Hepatocyte (in vitro differentiated cells): ENCODE measurements around the gene NAV2. TPM values are rescaled to one million over a fixed set of nuclear protein-coding genes. Genes with fewer than 3 reads are reported as not detected.

Experiments used
- DNase-seq: peaks from one replicate; pipeline ENCODE4 v3.0.0-alpha.2; 2016; ENCODE audit warnings: low spot score
- H2AFZ ChIP-seq: fragments of 200-600 bp; sonication (generic); 2 replicates; pipeline ENCODE4 v1.6.0; 2016; ENCODE audit warnings: antibody characterized with exemption, mild to moderate bottlenecking
- H3K27ac ChIP-seq: fragments of 200-600 bp; sonication (generic); 2 replicates; pipeline ENCODE4 v1.5.1; 2016; ENCODE audit warnings: mild to moderate bottlenecking
- H3K27me3 ChIP-seq: fragments of 200-600 bp; sonication (generic); 2 replicates; pipeline ENCODE4 v1.6.1; 2016
- H3K36me3 ChIP-seq: fragments of 200-600 bp; sonication (generic); replicated peaks from 2 replicates; pipeline ENCODE4 v1.5.1; 2016; ENCODE audit warnings: low read depth; ENCODE audit not compliant: insufficient read depth
- H3K4me1 ChIP-seq: fragments of 200-600 bp; sonication (generic); 2 replicates; pipeline ENCODE4 v1.5.1; 2016; ENCODE audit warnings: mild to moderate bottlenecking, moderate library complexity; ENCODE audit not compliant: insufficient read depth
- H3K4me2 ChIP-seq: fragments of 200-600 bp; sonication (generic); 2 replicates; pipeline ENCODE4 v1.6.0; 2016
- H3K4me3 ChIP-seq: fragments of 200-600 bp; sonication (generic); 2 replicates; pipeline ENCODE4 v1.5.1; 2016; ENCODE audit warnings: mild to moderate bottlenecking
- H3K79me2 ChIP-seq: fragments of 200-600 bp; sonication (generic); 2 replicates; pipeline ENCODE4 v1.6.0; 2017; ENCODE audit warnings: mild to moderate bottlenecking
- H3K9me2 ChIP-seq: fragments of 200-600 bp; sonication (generic); replicated peaks from 2 replicates; pipeline ENCODE4 v1.6.0; 2017; ENCODE audit warnings: mild to moderate bottlenecking; ENCODE audit not compliant: insufficient read depth
- H3K9me3 ChIP-seq: fragments of 200-600 bp; sonication (generic); 2 replicates; pipeline ENCODE4 v1.5.1; 2016; ENCODE audit warnings: low read depth, mild to moderate bottlenecking
- H4K20me1 ChIP-seq: fragments of 200-600 bp; sonication (generic); 2 replicates; pipeline ENCODE4 v1.6.0; 2016; ENCODE audit warnings: mild to moderate bottlenecking; ENCODE audit not compliant: insufficient read depth, poor library complexity, severe bottlenecking
- EZH2 ChIP-seq: fragments of 200-600 bp; sonication (generic); IDR thresholded peaks from 2 replicates; pipeline ENCODE4 v1.6.1; 2016; ENCODE audit warnings: antibody characterized with exemption, mild to moderate bottlenecking, borderline replicate concordance
- EZH2phosphoT487 ChIP-seq: fragments of 200-600 bp; sonication (generic); IDR thresholded peaks from one replicate; pipeline ENCODE4 v1.6.1; 2018; ENCODE audit warnings: antibody characterized with exemption, mild to moderate bottlenecking, low read depth, moderate library complexity; ENCODE audit not compliant: unreplicated experiment, severe bottlenecking
- whole genome bisulfite sequencing: methylation state at CpG from one replicate; pipeline ENCODE4 v1.1.6; 2016; ENCODE audit warnings: low lambda C conversion rate; ENCODE audit errors: missing lambda C conversion rate; 5-methylcytosine and 5-hydroxymethylcytosine counted together
- polyA plus RNA-seq: library from polyadenylated mRNA; unstranded; fragments of >200 nt; fragmentation: Nextera tagmentation; extraction: Ambion mirVana; gene quantifications from 2 replicates; pipeline ENCODE4 v1.2.1, GENCODE V29; 2016
- total RNA-seq: library from RNA; depleted of rRNA; stranded (reverse); fragments of >200 nt; gene quantifications from 2 replicates; pipeline ENCODE4 v1.2.3, GENCODE V29; 2014
- TF ChIP-seq, protein P1 (sequence below): fragments of 200-600 bp; sonication (generic); IDR thresholded peaks from 2 replicates; pipeline ENCODE4 v1.5.1; 2016; ENCODE audit warnings: antibody characterized with exemption, mild to moderate bottlenecking; ENCODE audit not compliant: poor library complexity

Gene NAV2
- total and polyA plus RNA-seq, 2 experiments from 2014 or later = 23.7 to 30.8 TPM

GRCh38 chr11:20041499-20041898, 328.9 kb downstream of the NAV2 start:
- Histone ChIP-seq H3K4me2 (peak overlapping the region; percentile 14), H3K4me1 (peaks cover 25% of the 10 kb centered on the region), H3K27ac (peak overlapping the region; percentile 79), H3K27me3 (no peaks in the 10 kb centered on the region), H3K79me2 (peaks cover 31% of the 10 kb centered on the region), H2AFZ (no peak overlapping the region), H4K20me1 (no peaks in the 10 kb centered on the region), H3K4me3 (no peak overlapping the region), H3K9me2 (no peaks in the 10 kb centered on the region), H3K36me3 (no peaks in the 10 kb centered on the region), H3K9me3 (no peaks in the 10 kb centered on the region)
- WGBS = 83% methylated on average over 3 of the region's 3 CpGs
- TF ChIP-seq, protein P1, sequence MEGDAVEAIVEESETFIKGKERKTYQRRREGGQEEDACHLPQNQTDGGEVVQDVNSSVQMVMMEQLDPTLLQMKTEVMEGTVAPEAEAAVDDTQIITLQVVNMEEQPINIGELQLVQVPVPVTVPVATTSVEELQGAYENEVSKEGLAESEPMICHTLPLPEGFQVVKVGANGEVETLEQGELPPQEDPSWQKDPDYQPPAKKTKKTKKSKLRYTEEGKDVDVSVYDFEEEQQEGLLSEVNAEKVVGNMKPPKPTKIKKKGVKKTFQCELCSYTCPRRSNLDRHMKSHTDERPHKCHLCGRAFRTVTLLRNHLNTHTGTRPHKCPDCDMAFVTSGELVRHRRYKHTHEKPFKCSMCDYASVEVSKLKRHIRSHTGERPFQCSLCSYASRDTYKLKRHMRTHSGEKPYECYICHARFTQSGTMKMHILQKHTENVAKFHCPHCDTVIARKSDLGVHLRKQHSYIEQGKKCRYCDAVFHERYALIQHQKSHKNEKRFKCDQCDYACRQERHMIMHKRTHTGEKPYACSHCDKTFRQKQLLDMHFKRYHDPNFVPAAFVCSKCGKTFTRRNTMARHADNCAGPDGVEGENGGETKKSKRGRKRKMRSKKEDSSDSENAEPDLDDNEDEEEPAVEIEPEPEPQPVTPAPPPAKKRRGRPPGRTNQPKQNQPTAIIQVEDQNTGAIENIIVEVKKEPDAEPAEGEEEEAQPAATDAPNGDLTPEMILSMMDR = no peak
- TF ChIP-seq EZH2 = no peak
- TF ChIP-seq EZH2phosphoT487 = no peak
- no peak for DNase-seq

- 60% methylated on average over 5 of the region's 5 CpGs for WGBS
- H3K4me1 ChIP-seq = peaks cover 25% of the 10 kb centered on the region
- no peaks in the 10 kb centered on the region for H3K9me3 ChIP-seq
- H4K20me1 ChIP-seq = no peaks in the 10 kb centered on the region
- DNase-seq = no peak
- H3K4me2 ChIP-seq = peak overlapping the region; percentile 14
- peaks cover 28% of the 10 kb centered on the region for H3K79me2 ChIP-seq
- no peaks in the 10 kb centered on the region for H3K36me3 ChIP-seq
- no peaks in the 10 kb centered on the region for H3K9me2 ChIP-seq
- no peak overlapping the region for H2AFZ ChIP-seq
- H3K27me3 ChIP-seq = no peaks in the 10 kb centered on the region
- H3K27ac ChIP-seq = peak overlapping the region; percentile 79
- no peak for TF ChIP-seq EZH2phosphoT487
- H3K4me3 ChIP-seq = no peak overlapping the region
These were observed 329.5 kb downstream of the NAV2 start for GRCh38 chr11:20042045-20042639.

- Histone ChIP-seq H3K27ac (peak overlapping the region; percentile 79), H4K20me1 (no peaks in the 10 kb centered on the region), H3K27me3 (no peaks in the 10 kb centered on the region), H3K4me1 (peaks cover 22% of the 10 kb centered on the region), H3K36me3 (no peaks in the 10 kb centered on the region), H3K79me2 (peaks cover 28% of the 10 kb centered on the region), H3K4me3 (no peak overlapping the region), H2AFZ (no peak overlapping the region), H3K9me2 (no peaks in the 10 kb centered on the region), H3K4me2 (no peak overlapping the region), H3K9me3 (no peaks in the 10 kb centered on the region)
- TF ChIP-seq EZH2 = no peak
- no peak for TF ChIP-seq EZH2phosphoT487
- TF ChIP-seq, protein P1 = no peak
- WGBS = 73% methylated on average over 11 of the region's 11 CpGs
- DNase-seq = no peak
These were observed 330.2 kb downstream of the NAV2 start for GRCh38 chr11:20042811-20043341.

- TF ChIP-seq, protein P1 = no peak
- TF ChIP-seq EZH2phosphoT487 (no peak), EZH2 (no peak)
- WGBS = over 99% methylated on average over 13 of the region's 13 CpGs
- Histone ChIP-seq H3K9me3 (no peaks in the 10 kb centered on the region), H3K4me3 (no peak overlapping the region), H3K27ac (no peak overlapping the region), H3K36me3 (no peaks in the 10 kb centered on the region), H3K27me3 (no peaks in the 10 kb centered on the region), H2AFZ (no peak overlapping the region), H3K9me2 (no peaks in the 10 kb centered on the region), H3K4me2 (no peak overlapping the region), H4K20me1 (no peaks in the 10 kb centered on the region), H3K79me2 (peaks cover 28% of the 10 kb centered on the region), H3K4me1 (peaks cover 14% of the 10 kb centered on the region)
- no peak for DNase-seq
These were observed 331.4 kb downstream of the NAV2 start for GRCh38 chr11:20043992-20044391.
